A549 (cell line): Measurements from ENCODE around the gene MTG1. TPM values are rescaled to one million over a fixed set of nuclear protein-coding genes. Genes with fewer than 3 reads are reported as not detected.

Experiments
- polyA plus RNA-seq, 4 experiments: library from polyadenylated mRNA; depleted of rRNA in 3 of 4; stranded (reverse); fragments of >200 nt; fragmentation: RNase III in 1 of 4; extraction: RNeasy Plus Mini Kit Qiagen cat#74134 plus additional on column Dnase treatment in 1 of 4; gene quantifications; 2 replicates in 3 of 4; 3 replicates in 1 of 4; pipeline ENCODE4 v1.2.3, GENCODE V29; 2011 to 2017
- small RNA-seq, 6 experiments: library from RNA; depleted of rRNA; stranded (forward); fragments of <200 nt; gene quantifications; one replicate each; pipeline ENCODE3, GENCODE V24; 2012

MTG1 gene
- polyA plus RNA-seq, 2 of the 4 experiments (the other 2 are of a cell fraction), result 60.3 to 67.2 TPM

Small RNAs within 50 kb of the gene (small RNA-seq; reads per million reads assigned to genes)
- 0 reads per million in 6 experiments for gene AL360181.4
- gene BANF1P2, result 0 reads per million in 6 experiments
- 0 to 6.0 (median 0) reads per million in 6 experiments for gene MIR3944

Other genes starting within 250 kb of the MTG1 start
- 0.63 and 0.65 TPM in 2 replicates for gene KNDC1, start 233.9 kb upstream of the MTG1 start, polyA plus RNA-seq (2011; rRNA removed)
- 0.49 to 0.73 TPM (median 0.56 TPM) in 3 replicates for gene KNDC1, start 233.9 kb upstream of the MTG1 start, polyA plus RNA-seq (2017; fragmentation: RNase III; extraction: RNeasy Plus Mini Kit Qiagen cat#74134 plus additional on column Dnase treatment)
- gene UTF1, start 163.9 kb upstream of the MTG1 start, polyA plus RNA-seq (2011; rRNA removed), result not detected in 2 replicates
- not detected in 3 replicates for gene UTF1, start 163.9 kb upstream of the MTG1 start, polyA plus RNA-seq (2017; fragmentation: RNase III; extraction: RNeasy Plus Mini Kit Qiagen cat#74134 plus additional on column Dnase treatment)
- gene VENTX, start 156.3 kb upstream of the MTG1 start, polyA plus RNA-seq (2011; rRNA removed), result not detected in 2 replicates
- not detected in 3 replicates for gene VENTX, start 156.3 kb upstream of the MTG1 start, polyA plus RNA-seq (2017; fragmentation: RNase III; extraction: RNeasy Plus Mini Kit Qiagen cat#74134 plus additional on column Dnase treatment)
- 1.4 TPM in 2 replicates for gene ADAM8, start 117.3 kb upstream of the MTG1 start, polyA plus RNA-seq (2011; rRNA removed)
- gene ADAM8, start 117.3 kb upstream of the MTG1 start, polyA plus RNA-seq (2017; fragmentation: RNase III; extraction: RNeasy Plus Mini Kit Qiagen cat#74134 plus additional on column Dnase treatment), result 4.1 to 5.2 TPM (median 4.4 TPM) in 3 replicates
- gene TUBGCP2, start 85.3 kb upstream of the MTG1 start, polyA plus RNA-seq (2011; rRNA removed), result 44.5 and 44.9 TPM in 2 replicates
- 32.5 to 35.0 TPM (median 33.6 TPM) in 3 replicates for gene TUBGCP2, start 85.3 kb upstream of the MTG1 start, polyA plus RNA-seq (2017; fragmentation: RNase III; extraction: RNeasy Plus Mini Kit Qiagen cat#74134 plus additional on column Dnase treatment)
- gene ZNF511, start 85.2 kb upstream of the MTG1 start, polyA plus RNA-seq (2011; rRNA removed), result 39.4 and 40.2 TPM in 2 replicates
- 41.1 to 43.6 TPM (median 41.7 TPM) in 3 replicates for gene ZNF511, start 85.2 kb upstream of the MTG1 start, polyA plus RNA-seq (2017; fragmentation: RNase III; extraction: RNeasy Plus Mini Kit Qiagen cat#74134 plus additional on column Dnase treatment)
- gene CALY, start 57.3 kb upstream of the MTG1 start, polyA plus RNA-seq (2011; rRNA removed), result 0.28 and 0.30 TPM in 2 replicates
- gene CALY, start 57.3 kb upstream of the MTG1 start, polyA plus RNA-seq (2017; fragmentation: RNase III; extraction: RNeasy Plus Mini Kit Qiagen cat#74134 plus additional on column Dnase treatment), result 0.63 to 0.89 TPM (median 0.73 TPM) in 3 replicates
- 0.13 TPM in 1 of 2 replicates, not detected in the other for gene PRAP1, start 46.8 kb upstream of the MTG1 start, polyA plus RNA-seq (2011; rRNA removed)
- not detected in 3 replicates for gene PRAP1, start 46.8 kb upstream of the MTG1 start, polyA plus RNA-seq (2017; fragmentation: RNase III; extraction: RNeasy Plus Mini Kit Qiagen cat#74134 plus additional on column Dnase treatment)
- 7.6 and 8.1 TPM in 2 replicates for gene FUOM, start 36.1 kb upstream of the MTG1 start, polyA plus RNA-seq (2011; rRNA removed)
- gene FUOM, start 36.1 kb upstream of the MTG1 start, polyA plus RNA-seq (2017; fragmentation: RNase III; extraction: RNeasy Plus Mini Kit Qiagen cat#74134 plus additional on column Dnase treatment), result 6.5 to 8.7 TPM (median 6.8 TPM) in 3 replicates
- 54.6 and 66.7 TPM in 2 replicates for gene ECHS1, start 20.8 kb upstream of the MTG1 start, polyA plus RNA-seq (2011; rRNA removed)
- 132 to 138 TPM (median 133 TPM) in 3 replicates for gene ECHS1, start 20.8 kb upstream of the MTG1 start, polyA plus RNA-seq (2017; fragmentation: RNase III; extraction: RNeasy Plus Mini Kit Qiagen cat#74134 plus additional on column Dnase treatment)
- 1.6 and 1.8 TPM in 2 replicates for gene PAOX, start 14.9 kb upstream of the MTG1 start, polyA plus RNA-seq (2011; rRNA removed)
- 1.8 to 2.8 TPM (median 2.3 TPM) in 3 replicates for gene PAOX, start 14.9 kb upstream of the MTG1 start, polyA plus RNA-seq (2017; fragmentation: RNase III; extraction: RNeasy Plus Mini Kit Qiagen cat#74134 plus additional on column Dnase treatment)
- 0.06 and 0.08 TPM in 2 replicates for gene SPRN, start 30.5 kb downstream of the MTG1 start, polyA plus RNA-seq (2011; rRNA removed)
- 0.15 to 0.18 TPM (median 0.16 TPM) in 3 replicates for gene SPRN, start 30.5 kb downstream of the MTG1 start, polyA plus RNA-seq (2017; fragmentation: RNase III; extraction: RNeasy Plus Mini Kit Qiagen cat#74134 plus additional on column Dnase treatment)
- 0.45 and 0.96 TPM in 2 replicates for gene SCART1, start 59.8 kb downstream of the MTG1 start, polyA plus RNA-seq (2011; rRNA removed)
- 0.32 to 0.42 TPM (median 0.37 TPM) in 3 replicates for gene SCART1, start 59.8 kb downstream of the MTG1 start, polyA plus RNA-seq (2017; fragmentation: RNase III; extraction: RNeasy Plus Mini Kit Qiagen cat#74134 plus additional on column Dnase treatment)
- 0.75 and 0.93 TPM in 2 replicates for gene CYP2E1, start 133.2 kb downstream of the MTG1 start, polyA plus RNA-seq (2011; rRNA removed)
- 0.14 to 0.21 TPM (median 0.17 TPM) in 3 replicates for gene CYP2E1, start 133.2 kb downstream of the MTG1 start, polyA plus RNA-seq (2017; fragmentation: RNase III; extraction: RNeasy Plus Mini Kit Qiagen cat#74134 plus additional on column Dnase treatment)
- gene SYCE1, start 171.4 kb downstream of the MTG1 start, polyA plus RNA-seq (2011; rRNA removed), result not detected in 2 replicates
- gene SYCE1, start 171.4 kb downstream of the MTG1 start, polyA plus RNA-seq (2017; fragmentation: RNase III; extraction: RNeasy Plus Mini Kit Qiagen cat#74134 plus additional on column Dnase treatment), result not detected in 3 replicates
- gene FRG2B, start 232.6 kb downstream of the MTG1 start, polyA plus RNA-seq (2011; rRNA removed), result 0.05 TPM in 1 of 2 replicates, not detected in the other
- not detected in 3 replicates for gene FRG2B, start 232.6 kb downstream of the MTG1 start, polyA plus RNA-seq (2017; fragmentation: RNase III; extraction: RNeasy Plus Mini Kit Qiagen cat#74134 plus additional on column Dnase treatment)